ENCODE results near the gene UGT1A7.

Gene UGT1A7

GRCh38 chr2:233764264-233764663, 82.6 kb downstream of the UGT1A7 start:
- no peaks in the 10 kb centered on the region for H3K36me3 ChIP-seq (ENCODE audit: low read depth)
- ATAC-seq (ENCODE audit: low read depth) = no peak
- H3K9me3 ChIP-seq (ENCODE audit: severe bottlenecking) = no peaks in the 10 kb centered on the region
- H3K4me1 ChIP-seq (ENCODE audit: insufficient read depth, poor library complexity, severe bottlenecking) = peaks cover 13% of the 10 kb centered on the region
- no peak overlapping the region for H3K27ac ChIP-seq (ENCODE audit: poor library complexity, severe bottlenecking)
- DNase-seq (ENCODE audit: low spot score) = no peak
- H3K27me3 ChIP-seq (ENCODE audit: insufficient read depth, poor library complexity, severe bottlenecking) = no peaks in the 10 kb centered on the region
- TF ChIP-seq CTCF (IDR thresholded peaks at IDR 0.05; ENCODE audit: poor library complexity, severe bottlenecking) = no peak
- no peak overlapping the region for H3K4me3 ChIP-seq (ENCODE audit: severe bottlenecking)

GRCh38 chr2:233764761-233765160, 83.1 kb downstream of the UGT1A7 start:
- no peaks in the 10 kb centered on the region for H3K27me3 ChIP-seq (ENCODE audit: insufficient read depth, poor library complexity, severe bottlenecking)

GRCh38 chr2:233766416-233766815, 84.7 kb downstream of the UGT1A7 start:
- TF ChIP-seq CTCF (IDR thresholded peaks at IDR 0.05; ENCODE audit: poor library complexity, severe bottlenecking) = no peak
- ATAC-seq (ENCODE audit: low read depth) (no peak), DNase-seq (ENCODE audit: low spot score) (no peak)
- Histone ChIP-seq H3K27ac (ENCODE audit: poor library complexity, severe bottlenecking) (no peak overlapping the region), H3K4me3 (ENCODE audit: severe bottlenecking) (no peak overlapping the region), H3K9me3 (ENCODE audit: severe bottlenecking) (no peaks in the 10 kb centered on the region), H3K36me3 (ENCODE audit: low read depth) (no peaks in the 10 kb centered on the region), H3K27me3 (ENCODE audit: insufficient read depth, poor library complexity, severe bottlenecking) (no peaks in the 10 kb centered on the region), H3K4me1 (ENCODE audit: insufficient read depth, poor library complexity, severe bottlenecking) (peaks cover 8% of the 10 kb centered on the region)

More at GRCh38 chr2:233764761-233765160, 83.1 kb downstream of the UGT1A7 start:
- no peak for ATAC-seq (ENCODE audit: low read depth)
- TF ChIP-seq CTCF (IDR thresholded peaks at IDR 0.05; ENCODE audit: poor library complexity, severe bottlenecking) = no peak
- Histone ChIP-seq H3K36me3 (ENCODE audit: low read depth) (no peaks in the 10 kb centered on the region), H3K27ac (ENCODE audit: poor library complexity, severe bottlenecking) (no peak overlapping the region), H3K4me3 (ENCODE audit: severe bottlenecking) (no peak overlapping the region), H3K4me1 (ENCODE audit: insufficient read depth, poor library complexity, severe bottlenecking) (peaks cover 13% of the 10 kb centered on the region), H3K9me3 (ENCODE audit: severe bottlenecking) (no peaks in the 10 kb centered on the region)
- no peak for DNase-seq (ENCODE audit: low spot score)

- H3K36me3 ChIP-seq (ENCODE audit: low read depth) = no peaks in the 10 kb centered on the region
- DNase-seq (ENCODE audit: low spot score) (no peak), ATAC-seq (ENCODE audit: low read depth) (no peak)
- H3K4me1 ChIP-seq (ENCODE audit: insufficient read depth, poor library complexity, severe bottlenecking) = peaks cover 4% of the 10 kb centered on the region
- H3K27ac ChIP-seq (ENCODE audit: poor library complexity, severe bottlenecking) = no peak overlapping the region
- no peaks in the 10 kb centered on the region for H3K27me3 ChIP-seq (ENCODE audit: insufficient read depth, poor library complexity, severe bottlenecking)
- H3K9me3 ChIP-seq (ENCODE audit: severe bottlenecking) = no peaks in the 10 kb centered on the region
- no peak for TF ChIP-seq CTCF (IDR thresholded peaks at IDR 0.05; ENCODE audit: poor library complexity, severe bottlenecking)
- H3K4me3 ChIP-seq (ENCODE audit: severe bottlenecking) = no peak overlapping the region
Observed at GRCh38 chr2:233768076-233768475, 86.4 kb downstream of the UGT1A7 start.

- Histone ChIP-seq H3K36me3 (ENCODE audit: low read depth) (no peaks in the 10 kb centered on the region), H3K4me1 (ENCODE audit: insufficient read depth, poor library complexity, severe bottlenecking) (peaks cover 2% of the 10 kb centered on the region), H3K4me3 (ENCODE audit: severe bottlenecking) (no peak overlapping the region), H3K27me3 (ENCODE audit: insufficient read depth, poor library complexity, severe bottlenecking) (no peaks in the 10 kb centered on the region), H3K27ac (ENCODE audit: poor library complexity, severe bottlenecking) (no peak overlapping the region), H3K9me3 (ENCODE audit: severe bottlenecking) (no peaks in the 10 kb centered on the region)
- TF ChIP-seq CTCF (IDR thresholded peaks at IDR 0.05; ENCODE audit: poor library complexity, severe bottlenecking) = no peak
- ATAC-seq (ENCODE audit: low read depth) (no peak), DNase-seq (ENCODE audit: low spot score) (no peak)
Observed at GRCh38 chr2:233769260-233769659, 87.6 kb downstream of the UGT1A7 start.
